IPS-15b (cell line): ENCODE data around the gene F2R.
"Not testable (repeated sequence)": the region's sequence is repeated elsewhere in the genome, so short reads cannot be mapped to it uniquely, and the experiment has no call there.

ENCODE experiments used
- H3K27me3 ChIP-seq: one replicate; pipeline ENCODE4 v1.6.1; 2013; ENCODE audit warnings: low read length; ENCODE audit not compliant: control insufficient read depth, insufficient read depth
- H3K36me3 ChIP-seq: one replicate; pipeline ENCODE4 v1.6.1; 2013; ENCODE audit warnings: low read length; ENCODE audit not compliant: control insufficient read depth, insufficient read depth
- H3K4me1 ChIP-seq: one replicate; pipeline ENCODE4 v1.6.1; 2013; ENCODE audit warnings: mild to moderate bottlenecking, low read length; ENCODE audit not compliant: control insufficient read depth, insufficient read depth
- H3K4me3 ChIP-seq: one replicate; pipeline ENCODE4 v1.5.1; 2013; ENCODE audit warnings: low read depth, low read length
- H3K9ac ChIP-seq: one replicate; pipeline ENCODE4 v1.6.1; 2013; ENCODE audit warnings: low read depth, mild to moderate bottlenecking, low read length
- H3K9me3 ChIP-seq: one replicate; pipeline ENCODE4 v1.6.1; 2013; ENCODE audit warnings: mild to moderate bottlenecking, low read length; ENCODE audit not compliant: control insufficient read depth, insufficient read depth

Gene F2R

DNA sequence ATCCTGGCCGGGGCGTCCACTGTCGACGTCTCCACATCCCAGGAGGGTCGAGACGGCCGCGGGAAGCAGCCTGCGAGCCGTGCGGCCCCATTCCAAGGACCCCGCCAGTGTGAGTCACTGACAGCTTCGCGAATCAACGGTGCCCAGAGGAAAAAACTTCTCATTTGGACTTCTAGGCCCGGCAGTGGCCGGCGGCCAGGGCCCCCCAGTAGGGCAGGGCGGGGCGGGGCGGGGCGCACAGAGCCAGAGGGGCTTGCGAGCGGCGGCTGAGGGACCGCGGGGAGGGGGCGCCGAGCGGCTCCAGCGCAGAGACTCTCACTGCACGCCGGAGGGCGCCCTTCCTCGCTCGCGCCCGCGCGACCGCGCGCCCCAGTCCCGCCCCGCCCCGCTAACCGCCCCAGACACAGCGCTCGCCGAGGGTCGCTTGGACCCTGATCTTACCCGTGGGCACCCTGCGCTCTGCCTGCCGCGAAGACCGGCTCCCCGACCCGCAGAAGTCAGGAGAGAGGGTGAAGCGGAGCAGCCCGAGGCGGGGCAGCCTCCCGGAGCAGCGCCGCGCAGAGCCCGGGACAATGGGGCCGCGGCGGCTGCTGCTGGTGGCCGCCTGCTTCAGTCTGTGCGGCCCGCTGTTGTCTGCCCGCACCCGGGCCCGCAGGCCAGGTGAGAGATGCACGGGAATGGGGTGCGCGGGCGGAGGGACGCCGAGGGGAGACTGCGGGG lies at the start of gene F2R:
TSS of gene F2R (plus strand) at position 391 of the 720 bp plus-strand sequence. CDS start at position 573, 182 bp downstream.
- H3K4me3 ChIP-seq = peak within 1 kb of the TSS; percentile 89
- H3K36me3 ChIP-seq = no peaks in the 10 kb centered on the region
- peaks cover 23% of the 10 kb centered on the region for H3K27me3 ChIP-seq
- peaks cover 4% of the 10 kb centered on the region for H3K4me1 ChIP-seq
- H3K9me3 ChIP-seq = no peaks in the 10 kb centered on the region
- peak within 1 kb of the TSS; percentile 81 for H3K9ac ChIP-seq

DNA sequence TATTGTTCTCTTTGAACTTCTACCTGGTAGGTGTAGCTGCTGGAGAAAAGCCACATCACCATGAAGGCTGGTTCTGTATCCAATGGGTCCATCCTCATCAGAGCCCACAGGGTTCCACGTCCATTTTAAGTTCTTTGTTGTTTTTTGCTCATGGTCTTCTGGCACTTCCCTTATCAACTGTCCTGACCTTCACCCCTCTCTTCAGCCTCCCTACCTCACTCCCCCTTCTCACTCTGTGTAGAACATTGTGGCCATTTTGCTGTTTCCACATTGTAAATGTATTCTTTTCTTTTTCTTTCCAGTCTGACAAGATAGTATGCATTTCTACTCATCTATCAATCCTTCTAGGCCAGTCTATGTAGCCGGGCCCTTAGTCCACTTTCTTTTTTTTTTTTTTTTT lies 48.4 kb upstream of the F2R start:
- Histone ChIP-seq H3K36me3 (no peaks in the 10 kb centered on the region), H3K4me1 (no peaks in the 10 kb centered on the region), H3K9ac (no peak overlapping the region), H3K9me3 (no peaks in the 10 kb centered on the region), H3K4me3 (no peak overlapping the region), H3K27me3 (no peaks in the 10 kb centered on the region)

DNA sequence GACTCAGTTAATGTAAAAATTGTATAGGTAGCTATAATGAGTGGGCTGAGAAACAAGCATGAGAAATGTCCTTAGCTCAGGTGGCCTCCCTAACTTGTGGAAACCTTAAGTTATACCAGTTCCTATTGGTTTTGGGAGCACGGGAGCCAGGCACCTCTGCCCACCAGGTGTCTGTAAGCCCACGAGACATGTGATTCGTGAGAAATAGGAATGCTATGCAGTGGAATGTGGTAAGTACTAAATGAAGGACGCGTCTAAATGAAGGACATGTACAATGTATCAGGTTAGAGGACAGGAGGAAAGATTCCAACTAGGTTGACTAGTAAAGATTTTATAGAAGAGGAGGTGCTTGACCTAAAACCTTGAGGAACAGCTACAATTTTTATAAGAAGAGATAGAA lies 46.7 kb upstream of the F2R start:
- no peaks in the 10 kb centered on the region for H3K4me1 ChIP-seq
- no peak overlapping the region for H3K9ac ChIP-seq
- H3K4me3 ChIP-seq = no peak overlapping the region
- no peaks in the 10 kb centered on the region for H3K27me3 ChIP-seq
- H3K36me3 ChIP-seq = no peaks in the 10 kb centered on the region
- no peaks in the 10 kb centered on the region for H3K9me3 ChIP-seq

DNA sequence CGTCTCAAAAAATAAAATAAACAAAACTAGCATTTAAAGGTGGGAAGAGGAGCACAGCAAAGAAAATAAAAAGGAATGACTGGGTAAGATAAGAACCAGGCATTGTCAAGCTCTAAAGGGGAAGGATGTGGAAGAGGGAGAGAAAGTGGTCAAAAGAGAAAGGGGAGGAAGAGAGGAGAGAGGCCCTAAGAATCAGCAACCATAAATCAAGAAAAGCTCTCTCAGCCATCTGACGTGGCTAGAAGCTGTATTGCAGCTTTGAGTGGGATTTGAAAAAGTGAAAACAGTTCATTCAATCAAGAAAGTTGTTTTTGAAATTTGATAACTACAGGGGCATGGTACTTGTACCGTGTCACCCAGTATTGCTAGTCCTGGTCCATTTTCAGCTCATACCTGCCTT lies 45.4 kb upstream of the F2R start:
- Histone ChIP-seq H3K9ac (no peak overlapping the region), H3K36me3 (no peaks in the 10 kb centered on the region), H3K4me3 (no peak overlapping the region), H3K9me3 (no peaks in the 10 kb centered on the region), H3K27me3 (no peaks in the 10 kb centered on the region), H3K4me1 (no peaks in the 10 kb centered on the region)

DNA sequence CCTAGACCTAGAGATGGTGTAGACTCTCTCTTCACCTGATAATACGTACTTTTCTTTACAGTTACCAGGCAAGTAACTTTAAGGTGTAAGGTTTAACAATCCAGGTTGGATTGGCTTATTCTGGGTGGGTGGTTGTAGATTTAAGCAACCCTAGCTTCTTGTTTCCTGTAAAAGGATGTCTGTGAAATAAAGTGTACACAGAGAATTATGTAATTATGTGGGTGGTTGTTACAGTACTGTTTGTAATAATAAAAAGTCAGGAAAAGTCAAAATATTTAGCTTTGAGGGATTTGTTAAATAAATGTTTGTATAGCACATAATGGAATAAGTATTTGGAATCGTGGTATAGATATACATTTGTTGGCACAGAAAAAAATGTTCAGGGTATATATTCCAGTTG lies 43.7 kb upstream of the F2R start:
- H3K4me1 ChIP-seq = no peaks in the 10 kb centered on the region
- no peaks in the 10 kb centered on the region for H3K9me3 ChIP-seq
- no peak overlapping the region for H3K9ac ChIP-seq
- no peak overlapping the region for H3K4me3 ChIP-seq
- no peaks in the 10 kb centered on the region for H3K36me3 ChIP-seq
- no peaks in the 10 kb centered on the region for H3K27me3 ChIP-seq

DNA sequence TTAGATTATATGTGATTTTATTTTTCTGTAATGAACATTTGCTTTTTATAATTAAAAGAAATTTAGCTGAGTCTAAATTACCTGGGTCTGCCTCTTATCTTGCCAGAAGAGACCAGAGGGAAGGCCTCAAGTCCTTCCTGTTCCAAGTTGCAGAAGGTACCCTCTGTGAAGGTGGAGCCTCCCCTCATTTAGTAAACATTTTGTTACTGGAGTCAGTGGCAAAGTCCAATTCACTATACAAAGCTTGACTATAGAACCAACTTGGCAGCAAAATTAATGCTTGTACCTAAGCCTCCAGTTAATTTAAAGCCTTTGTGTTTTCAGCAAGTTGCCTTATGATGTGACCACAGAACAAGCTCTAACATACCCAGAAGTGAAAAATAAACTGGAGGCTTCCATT lies 42.8 kb upstream of the F2R start:
- Histone ChIP-seq H3K9me3 (no peaks in the 10 kb centered on the region), H3K4me3 (no peak overlapping the region), H3K9ac (no peak overlapping the region), H3K4me1 (no peaks in the 10 kb centered on the region), H3K27me3 (no peaks in the 10 kb centered on the region), H3K36me3 (no peaks in the 10 kb centered on the region)

DNA sequence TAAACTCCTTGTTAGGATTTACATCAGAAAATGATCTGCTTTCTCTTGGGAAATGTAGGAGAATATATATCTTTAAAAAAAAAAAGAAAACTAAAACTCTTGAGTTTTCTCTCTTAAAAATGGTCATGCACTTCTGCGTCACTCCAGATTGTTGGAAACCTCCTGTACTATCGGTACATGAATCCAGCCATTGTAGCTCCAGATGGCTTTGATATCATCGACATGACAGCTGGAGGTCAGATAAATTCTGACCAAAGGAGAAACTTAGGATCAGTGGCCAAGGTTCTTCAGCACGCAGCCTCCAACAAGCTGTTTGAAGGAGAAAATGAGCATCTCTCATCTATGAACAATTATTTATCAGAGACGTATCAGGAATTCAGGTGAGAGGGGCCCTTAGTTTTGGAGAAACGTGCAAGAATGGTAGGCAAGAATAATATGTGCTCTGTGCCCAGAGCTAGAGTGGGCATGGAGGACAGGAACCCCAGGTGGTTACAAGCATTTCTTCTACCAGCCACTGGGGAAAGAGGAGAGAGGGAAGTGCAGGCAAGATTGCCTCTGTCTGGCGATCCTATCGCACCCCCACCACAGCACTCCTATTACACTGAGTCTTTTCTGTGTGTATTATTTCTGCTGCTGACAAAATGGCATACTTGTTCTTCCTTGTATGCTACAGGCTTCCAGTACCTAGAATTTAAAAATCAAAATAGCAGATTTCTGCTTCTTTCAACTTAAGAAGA lies 41.4 kb upstream of the F2R start:
- no peaks in the 10 kb centered on the region for H3K27me3 ChIP-seq
- no peak overlapping the region for H3K9ac ChIP-seq
- no peaks in the 10 kb centered on the region for H3K36me3 ChIP-seq
- H3K4me3 ChIP-seq = no peak overlapping the region
- H3K4me1 ChIP-seq = no peaks in the 10 kb centered on the region
- no peaks in the 10 kb centered on the region for H3K9me3 ChIP-seq

DNA sequence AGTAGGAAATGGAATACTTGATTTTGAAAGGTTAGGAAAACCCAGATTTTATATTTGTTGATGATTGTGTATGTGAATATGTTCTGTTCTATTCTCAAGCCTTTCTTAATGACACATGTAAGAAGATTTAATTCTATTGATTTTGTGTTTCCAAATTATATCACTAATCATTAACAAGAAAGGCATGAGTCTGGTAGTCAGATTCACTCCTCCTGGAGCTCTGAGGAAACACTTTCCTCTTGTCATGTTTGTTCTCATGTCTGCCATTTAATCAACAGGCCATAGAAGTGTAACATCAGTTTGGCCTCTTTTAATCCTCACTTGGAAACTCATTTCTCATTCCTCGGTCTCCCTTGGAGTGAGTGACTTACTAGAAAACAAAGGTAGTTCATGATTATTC lies 40.6 kb upstream of the F2R start:
- Histone ChIP-seq H3K36me3 (no peaks in the 10 kb centered on the region), H3K4me1 (no peaks in the 10 kb centered on the region), H3K9ac (no peak overlapping the region), H3K4me3 (no peak overlapping the region), H3K9me3 (no peaks in the 10 kb centered on the region), H3K27me3 (no peaks in the 10 kb centered on the region)

DNA sequence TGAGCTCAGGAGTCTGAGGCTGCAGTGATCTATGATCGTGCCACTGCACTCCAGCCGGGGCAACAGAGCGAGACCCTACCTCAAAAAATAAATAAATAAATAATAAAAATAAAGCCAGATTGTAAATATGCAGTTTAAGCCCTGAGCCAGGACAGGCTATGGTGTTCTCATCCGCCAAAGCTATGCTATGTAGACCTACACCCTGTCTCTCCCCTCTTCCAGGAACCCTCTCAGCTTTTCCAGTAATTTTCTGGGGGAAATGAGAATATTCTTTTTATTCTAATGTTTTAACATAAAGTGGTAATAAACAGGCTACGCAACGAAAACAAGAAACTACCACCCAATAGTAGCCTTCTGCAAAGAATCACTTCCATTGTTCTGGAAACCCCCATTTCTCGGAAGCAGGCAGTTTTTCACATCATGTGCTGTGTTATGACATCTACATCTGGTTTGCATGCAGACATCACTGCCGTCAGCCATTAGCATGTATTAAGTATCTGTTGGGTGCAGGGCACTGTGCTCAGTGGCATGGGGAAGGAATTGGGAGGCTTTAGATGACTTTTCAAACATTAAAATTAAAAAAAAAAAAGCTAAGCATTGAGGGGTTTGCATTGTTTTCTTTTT lies 38.0 kb upstream of the F2R start:
- Histone ChIP-seq H3K36me3 (no peaks in the 10 kb centered on the region), H3K4me3 (no peak overlapping the region), H3K4me1 (no peaks in the 10 kb centered on the region), H3K9ac (no peak overlapping the region), H3K27me3 (no peaks in the 10 kb centered on the region), H3K9me3 (no peaks in the 10 kb centered on the region)

DNA sequence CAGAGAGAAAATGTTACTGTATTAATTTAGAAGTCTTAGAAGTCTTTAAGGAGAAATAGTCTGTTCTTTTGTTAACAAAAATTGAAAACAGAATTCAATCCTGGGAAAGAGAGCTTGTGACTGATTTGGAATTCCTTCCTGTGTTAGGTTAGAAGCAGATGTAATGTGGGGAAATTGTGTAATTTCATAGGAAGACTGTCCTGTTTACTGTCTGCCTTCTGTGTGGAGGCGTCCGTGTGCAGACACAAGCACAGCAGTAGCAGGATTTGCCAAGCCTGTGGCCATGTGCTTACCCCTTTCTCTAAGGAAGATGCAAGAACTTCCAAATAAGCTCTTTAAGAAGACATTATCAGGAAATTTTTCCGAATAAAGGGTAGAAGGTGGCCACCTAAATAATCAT lies 36.7 kb upstream of the F2R start:
- Histone ChIP-seq H3K4me3 (no peak overlapping the region), H3K9ac (no peak overlapping the region), H3K4me1 (no peaks in the 10 kb centered on the region), H3K36me3 (no peaks in the 10 kb centered on the region), H3K27me3 (no peaks in the 10 kb centered on the region), H3K9me3 (no peaks in the 10 kb centered on the region)

DNA sequence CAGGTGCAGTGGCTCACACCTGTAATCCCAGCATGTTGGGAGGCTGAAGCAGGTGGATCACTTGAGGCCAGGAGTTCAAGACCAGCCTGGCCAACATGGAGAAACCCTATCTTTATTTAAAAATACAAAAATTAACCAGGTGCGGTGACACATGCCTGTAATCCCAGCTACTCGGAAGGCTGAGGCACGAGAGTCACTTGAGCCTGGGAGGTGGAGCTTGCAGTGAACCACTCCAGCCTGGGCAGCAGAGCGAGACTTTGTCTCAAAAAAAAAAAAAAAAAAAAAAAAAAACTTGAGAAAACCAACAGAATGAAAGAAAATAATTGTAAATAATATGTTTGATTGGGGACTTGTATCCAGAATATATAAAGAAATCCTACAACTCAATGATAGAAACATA lies 35.1 kb upstream of the F2R start:
- not testable (repeated sequence) for H3K4me3 ChIP-seq, H3K4me1 ChIP-seq, H3K9ac ChIP-seq, H3K27me3 ChIP-seq, H3K36me3 ChIP-seq, H3K9me3 ChIP-seq

DNA sequence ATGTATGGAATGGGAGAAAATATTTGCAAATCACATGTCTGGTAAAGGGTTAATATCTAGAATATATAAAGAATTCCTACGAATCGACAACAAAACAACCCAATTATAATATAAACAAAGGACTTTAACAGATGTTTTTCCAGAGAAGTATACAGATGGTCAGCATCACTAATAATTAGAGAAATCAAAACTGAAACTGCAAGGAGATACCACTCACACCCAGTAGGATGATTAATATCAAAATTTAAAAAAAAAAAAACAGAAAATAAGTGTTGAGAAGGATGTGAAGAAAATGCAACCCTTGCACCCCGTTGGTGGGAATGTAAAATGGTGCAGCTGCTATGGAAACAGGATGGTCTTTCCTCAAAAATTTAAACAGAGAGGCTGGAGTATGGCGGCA lies 34.6 kb upstream of the F2R start:
- H3K27me3 ChIP-seq = no peaks in the 10 kb centered on the region
- H3K4me1 ChIP-seq = no peaks in the 10 kb centered on the region
- H3K36me3 ChIP-seq = no peaks in the 10 kb centered on the region
- no peak overlapping the region for H3K9ac ChIP-seq
- H3K9me3 ChIP-seq = no peaks in the 10 kb centered on the region
- no peak overlapping the region for H3K4me3 ChIP-seq
